ENCODE data around the gene BRSK2. TPM values are rescaled to one million over a fixed set of nuclear protein-coding genes. Genes with fewer than 3 reads are reported as not detected.

BRSK2 gene
- total RNA-seq, 4 donors from 2014 or later, result 0.35 to 6.4 (median 0.40) TPM; not detected in 1

- no peaks in the 10 kb centered on the region for H3K4me1 ChIP-seq
- H3K36me3 ChIP-seq, result no peaks in the 10 kb centered on the region
- no peaks in the 10 kb centered on the region for H3K27me3 ChIP-seq
- no peak for TF ChIP-seq CTCF (IDR thresholded peaks at IDR 0.05)
- no peak for TF ChIP-seq POLR2A (IDR thresholded peaks at IDR 0.05)
- no peak overlapping the region for H3K27ac ChIP-seq
- no peaks in the 10 kb centered on the region for H3K9me3 ChIP-seq
- DNase-seq, result no peak
- no peak overlapping the region for H3K4me3 ChIP-seq
These were observed 49.2 kb downstream of the BRSK2 start for GRCh38 chr11:1438967-1439330.

GRCh38 chr11:1439341-1439740 is 49.6 kb downstream of the BRSK2 start:
- H3K27me3 ChIP-seq, result no peaks in the 10 kb centered on the region
- H3K4me3 ChIP-seq, result no peak overlapping the region
- H3K9me3 ChIP-seq, result no peaks in the 10 kb centered on the region
- H3K36me3 ChIP-seq, result no peaks in the 10 kb centered on the region
- no peak for TF ChIP-seq POLR2A (IDR thresholded peaks at IDR 0.05)
- no peak for TF ChIP-seq CTCF (IDR thresholded peaks at IDR 0.05)
- no peaks in the 10 kb centered on the region for H3K4me1 ChIP-seq
- no peak for DNase-seq
- no peak overlapping the region for H3K27ac ChIP-seq

GRCh38 chr11:1440066-1440465 is 50.3 kb downstream of the BRSK2 start:
- Histone ChIP-seq H3K27ac (no peak overlapping the region), H3K9me3 (no peaks in the 10 kb centered on the region), H3K4me3 (no peak overlapping the region), H3K36me3 (no peaks in the 10 kb centered on the region), H3K4me1 (no peaks in the 10 kb centered on the region), H3K27me3 (no peaks in the 10 kb centered on the region)
- TF ChIP-seq POLR2A (IDR thresholded peaks at IDR 0.05) (no peak), CTCF (IDR thresholded peaks at IDR 0.05) (no peak)
- no peak for DNase-seq

GRCh38 chr11:1440496-1440895 is 50.8 kb downstream of the BRSK2 start:
- H3K4me1 ChIP-seq, result no peaks in the 10 kb centered on the region
- DNase-seq, result no peak
- no peak overlapping the region for H3K27ac ChIP-seq
- TF ChIP-seq CTCF (IDR thresholded peaks at IDR 0.05) (no peak), POLR2A (IDR thresholded peaks at IDR 0.05) (no peak)
- H3K9me3 ChIP-seq, result no peaks in the 10 kb centered on the region
- H3K36me3 ChIP-seq, result no peaks in the 10 kb centered on the region
- no peak overlapping the region for H3K4me3 ChIP-seq
- H3K27me3 ChIP-seq, result no peaks in the 10 kb centered on the region

- no peak for DNase-seq
- Histone ChIP-seq H3K4me3 (no peak overlapping the region), H3K36me3 (no peaks in the 10 kb centered on the region), H3K27ac (no peak overlapping the region), H3K9me3 (no peaks in the 10 kb centered on the region), H3K4me1 (no peaks in the 10 kb centered on the region), H3K27me3 (no peaks in the 10 kb centered on the region)
- no peak for TF ChIP-seq CTCF (IDR thresholded peaks at IDR 0.05)
- no peak for TF ChIP-seq POLR2A (IDR thresholded peaks at IDR 0.05)
These were observed 52.4 kb downstream of the BRSK2 start for GRCh38 chr11:1442163-1442562.

GRCh38 chr11:1442807-1443366 is 53.2 kb downstream of the BRSK2 start:
- Histone ChIP-seq H3K36me3 (no peaks in the 10 kb centered on the region), H3K4me3 (no peak overlapping the region), H3K9me3 (no peaks in the 10 kb centered on the region), H3K27ac (no peak overlapping the region), H3K27me3 (no peaks in the 10 kb centered on the region), H3K4me1 (no peaks in the 10 kb centered on the region)
- no peak for DNase-seq
- TF ChIP-seq POLR2A (IDR thresholded peaks at IDR 0.05) (no peak), CTCF (IDR thresholded peaks at IDR 0.05) (no peak)

All from Peyer's patch (tissue), 4 donors.